GM13977 (cell line): ENCODE results near the gene LRMDA.

Experiments used
- DNase-seq: peaks from one replicate; pipeline ENCODE4 v3.0.0; 2012; ENCODE audit warnings: low spot score
- in situ Hi-C: fragments of 300-500 bp; cut with MboI; formaldehyde crosslinking; loops from one replicate; pipeline ENCODE4 v1.12.0; 2022; ENCODE audit warnings: low sequenced_read_pairs, low pct_unique_long_range_greater_than_20kb, mixed read lengths, inconsistent platforms; ENCODE audit not compliant: unreplicated experiment
- TF ChIP-seq, protein P1 (sequence below): IDR thresholded peaks from 2 replicates; pipeline ENCODE4 v1.5.1; 2012; ENCODE audit warnings: mild to moderate bottlenecking, control low read depth; ENCODE audit not compliant: insufficient read depth; ENCODE audit errors: extremely low read depth, missing control alignments

LRMDA gene

DNA sequence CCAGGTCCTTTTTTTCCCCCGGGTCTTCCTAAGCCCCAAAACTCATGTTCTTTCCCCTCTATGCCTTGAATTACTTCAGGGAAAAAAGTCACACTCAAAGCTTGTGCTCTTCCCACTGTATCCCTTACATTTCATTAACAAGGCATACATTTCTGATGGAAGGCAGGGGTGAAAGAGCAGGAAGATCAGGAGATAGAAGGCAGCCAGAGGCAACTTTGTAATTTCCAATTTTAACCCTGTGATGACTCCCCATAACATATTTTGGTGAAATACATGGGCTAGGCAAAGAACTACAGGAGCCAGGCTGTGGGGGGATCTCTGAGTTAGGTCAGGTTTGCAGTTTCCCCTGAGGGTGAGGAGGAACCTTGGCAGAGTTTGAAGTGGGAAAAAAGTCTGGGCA, 635.0 kb downstream of the LRMDA start:
- DNase-seq = no peak
- TF ChIP-seq, protein P1, sequence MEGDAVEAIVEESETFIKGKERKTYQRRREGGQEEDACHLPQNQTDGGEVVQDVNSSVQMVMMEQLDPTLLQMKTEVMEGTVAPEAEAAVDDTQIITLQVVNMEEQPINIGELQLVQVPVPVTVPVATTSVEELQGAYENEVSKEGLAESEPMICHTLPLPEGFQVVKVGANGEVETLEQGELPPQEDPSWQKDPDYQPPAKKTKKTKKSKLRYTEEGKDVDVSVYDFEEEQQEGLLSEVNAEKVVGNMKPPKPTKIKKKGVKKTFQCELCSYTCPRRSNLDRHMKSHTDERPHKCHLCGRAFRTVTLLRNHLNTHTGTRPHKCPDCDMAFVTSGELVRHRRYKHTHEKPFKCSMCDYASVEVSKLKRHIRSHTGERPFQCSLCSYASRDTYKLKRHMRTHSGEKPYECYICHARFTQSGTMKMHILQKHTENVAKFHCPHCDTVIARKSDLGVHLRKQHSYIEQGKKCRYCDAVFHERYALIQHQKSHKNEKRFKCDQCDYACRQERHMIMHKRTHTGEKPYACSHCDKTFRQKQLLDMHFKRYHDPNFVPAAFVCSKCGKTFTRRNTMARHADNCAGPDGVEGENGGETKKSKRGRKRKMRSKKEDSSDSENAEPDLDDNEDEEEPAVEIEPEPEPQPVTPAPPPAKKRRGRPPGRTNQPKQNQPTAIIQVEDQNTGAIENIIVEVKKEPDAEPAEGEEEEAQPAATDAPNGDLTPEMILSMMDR = no peak
- in situ Hi-C loops = no loop called here

DNA sequence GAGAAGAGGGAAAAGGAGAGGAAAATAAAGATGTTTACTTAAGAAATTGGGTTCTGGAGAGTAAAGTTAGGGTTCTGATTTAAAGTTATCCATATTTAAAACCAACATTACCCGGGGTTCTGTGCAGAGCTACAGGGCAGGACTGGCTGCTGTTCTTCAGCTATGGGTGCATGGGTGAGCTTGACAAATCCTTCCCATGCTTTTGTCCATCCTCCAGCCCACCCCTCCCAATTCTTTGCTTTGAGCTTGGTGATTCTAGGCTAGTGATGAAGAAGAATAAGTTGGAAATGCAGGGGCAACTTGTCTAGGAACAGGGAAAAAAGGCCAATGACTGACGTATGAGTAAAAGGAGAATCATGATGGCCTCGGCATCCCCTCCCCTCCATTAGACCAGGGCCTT, 636.0 kb downstream of the LRMDA start:
- DNase-seq = no peak
- TF ChIP-seq, protein P1 = no peak
- in situ Hi-C loops = no loop called here

DNA sequence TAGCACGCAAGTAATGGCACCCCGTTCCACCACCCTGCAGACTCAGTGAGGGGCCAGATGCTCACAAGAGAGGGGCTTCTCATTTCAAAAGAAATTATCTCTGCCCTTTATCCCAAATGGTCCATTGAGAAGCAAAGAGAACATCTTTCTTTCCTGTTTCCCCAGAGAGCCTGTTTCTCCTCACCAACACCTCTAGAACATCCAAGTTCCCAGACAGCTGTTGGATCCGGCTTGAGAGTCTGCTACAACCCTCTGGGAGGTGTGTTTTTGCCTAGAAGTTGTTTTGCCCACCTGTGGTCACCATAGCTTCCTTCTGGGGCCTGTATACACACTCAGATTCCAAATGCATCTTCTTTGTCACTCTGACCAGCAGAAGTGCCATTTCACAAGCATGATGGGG, 637.4 kb downstream of the LRMDA start:
- no peak for DNase-seq
- TF ChIP-seq, protein P1 = no peak
- in situ Hi-C loops = no loop called here

DNA sequence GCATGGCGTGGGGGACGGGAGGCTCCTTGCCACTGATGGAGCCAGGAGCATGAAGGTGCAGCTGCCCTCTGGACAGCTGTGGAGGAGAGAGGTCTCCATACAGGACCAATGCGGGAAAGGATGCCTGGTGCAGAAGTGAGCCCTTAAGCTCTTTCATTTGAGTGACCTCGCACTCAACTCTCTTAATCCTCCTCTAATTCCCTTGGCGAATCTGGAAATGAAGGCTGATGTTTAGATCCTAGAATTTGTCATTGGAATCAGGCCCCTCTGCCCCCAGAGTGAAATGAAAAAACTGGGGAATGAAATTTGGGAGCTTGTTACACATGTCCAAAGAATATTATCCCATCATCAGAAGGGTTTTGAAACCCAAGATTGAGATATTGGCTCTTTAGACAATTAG, 639.5 kb downstream of the LRMDA start:
- TF ChIP-seq, protein P1 = no peak
- no peak for DNase-seq
- in situ Hi-C loops = no loop called here

DNA sequence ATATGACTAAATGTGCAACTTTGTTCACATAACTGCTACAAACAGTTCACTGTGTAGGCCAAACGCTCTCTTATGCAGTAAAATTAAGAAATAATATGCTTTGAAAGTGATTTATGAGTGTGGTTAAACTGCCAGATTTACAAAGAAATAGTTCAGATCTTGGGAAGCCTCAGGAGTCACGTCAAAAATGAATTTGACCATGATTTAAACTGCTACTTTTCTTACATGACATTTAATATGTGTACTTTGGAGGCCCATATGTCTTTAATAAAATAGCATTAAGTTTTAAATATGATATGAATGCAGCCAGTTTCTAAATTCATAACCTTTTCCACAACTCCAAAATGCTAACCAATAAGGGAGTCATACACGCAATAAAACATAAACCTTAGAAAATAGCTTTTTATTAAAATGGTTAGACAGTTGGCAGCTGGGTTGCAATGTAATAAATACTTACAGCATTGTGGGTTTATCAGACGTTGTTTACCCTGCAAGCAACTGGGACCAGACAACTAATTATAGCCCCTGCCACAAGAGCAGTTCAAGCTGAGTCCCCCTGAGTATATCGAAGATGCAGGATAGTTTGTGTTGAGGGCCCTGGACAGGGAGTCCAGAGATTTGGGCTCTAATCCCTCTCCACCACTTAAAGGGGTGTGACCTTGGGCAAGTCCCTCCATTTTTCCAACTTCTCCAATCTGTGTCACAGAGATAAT, 640.4 kb downstream of the LRMDA start:
- DNase-seq = no peak
- in situ Hi-C loops = no loop called here
- TF ChIP-seq, protein P1 = no peak

DNA sequence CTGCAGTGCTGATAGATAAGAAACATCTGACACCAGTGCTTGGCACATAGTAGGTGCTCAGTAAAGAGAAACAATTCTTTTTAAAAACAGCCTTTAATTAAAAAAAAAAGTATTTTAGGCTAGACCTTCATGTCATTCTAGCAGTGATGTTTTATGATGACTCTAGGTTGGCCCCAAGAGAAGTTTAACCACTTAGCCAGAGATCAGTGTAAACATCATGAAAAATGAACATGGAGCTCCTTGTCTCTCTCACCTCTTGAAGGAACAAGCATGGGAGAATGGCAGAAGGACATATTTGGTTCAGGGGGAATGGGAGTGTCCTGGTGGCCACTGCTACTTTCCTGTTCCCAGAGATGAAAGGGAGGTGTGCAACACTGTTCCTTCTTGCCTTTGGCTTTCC, 641.0 kb downstream of the LRMDA start:
- TF ChIP-seq, protein P1 = no peak
- in situ Hi-C loops = no loop called here
- DNase-seq = no peak
